Retina (tissue), 1 donor: ENCODE measurements around the gene EMP2.
"Not testable (repeated sequence)": the region's sequence is repeated elsewhere in the genome, so short reads cannot be mapped to it uniquely, and the experiment has no call there.

Experiments used
- DNase-seq: peaks from one replicate; pipeline ENCODE4 v3.0.0-alpha.2; 2016

Gene EMP2

GRCh38 chr16:10519297-10519696 is 61.1 kb downstream of the EMP2 start:
- no peak for DNase-seq

DNA sequence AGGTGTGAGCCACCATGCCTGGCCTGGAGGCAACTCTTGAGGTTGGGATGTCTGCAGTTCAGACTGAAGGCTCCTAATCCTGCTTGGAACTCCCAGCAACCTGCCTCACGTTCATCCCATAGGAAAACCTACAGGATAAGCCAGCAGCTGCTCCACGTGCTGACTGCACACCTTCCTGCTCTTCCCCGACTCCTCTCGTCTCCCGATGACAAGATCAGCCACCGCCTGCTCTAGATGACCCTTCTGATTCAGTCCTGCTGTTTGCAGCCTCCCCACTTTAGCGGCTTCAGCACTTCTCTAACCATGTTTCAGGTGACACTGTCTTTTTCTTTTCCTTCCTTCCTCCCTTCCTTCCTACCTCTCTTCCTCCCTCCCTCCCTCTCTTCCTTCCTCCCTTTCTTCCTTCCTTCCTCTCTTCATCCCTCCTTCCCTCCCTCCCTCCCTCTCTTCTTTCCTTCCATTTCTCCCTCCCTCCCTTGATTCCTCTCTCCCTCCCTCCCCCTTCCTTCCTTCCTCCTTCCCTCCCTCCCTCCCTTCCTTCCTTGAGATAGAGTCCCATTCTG is 61.8 kb downstream of the EMP2 start:
- no peak for DNase-seq

DNA sequence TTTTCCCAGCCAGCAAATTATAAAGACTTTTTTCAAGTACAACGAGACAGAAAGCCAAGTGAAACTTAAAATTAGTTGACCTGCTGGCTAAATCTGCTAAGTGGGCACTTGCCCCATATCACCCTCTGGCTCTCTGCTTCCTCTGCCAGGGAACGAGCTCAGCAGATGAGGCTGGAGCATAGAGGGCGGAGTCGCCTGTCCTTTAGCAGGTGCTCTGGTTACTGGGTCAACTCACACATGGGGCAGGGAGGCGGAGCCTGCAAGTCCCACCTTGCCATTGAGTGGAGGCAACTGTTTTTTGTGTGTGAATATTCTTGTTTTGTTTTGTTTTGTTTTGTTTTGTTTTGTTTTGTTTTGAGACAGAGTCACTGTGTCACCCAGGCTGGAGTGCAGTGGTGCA is 62.5 kb downstream of the EMP2 start:
- DNase-seq: no peak

- DNase-seq: peak; percentile 55
Observed at GRCh38 chr16:10514369-10515055, 65.9 kb downstream of the EMP2 start.

DNA sequence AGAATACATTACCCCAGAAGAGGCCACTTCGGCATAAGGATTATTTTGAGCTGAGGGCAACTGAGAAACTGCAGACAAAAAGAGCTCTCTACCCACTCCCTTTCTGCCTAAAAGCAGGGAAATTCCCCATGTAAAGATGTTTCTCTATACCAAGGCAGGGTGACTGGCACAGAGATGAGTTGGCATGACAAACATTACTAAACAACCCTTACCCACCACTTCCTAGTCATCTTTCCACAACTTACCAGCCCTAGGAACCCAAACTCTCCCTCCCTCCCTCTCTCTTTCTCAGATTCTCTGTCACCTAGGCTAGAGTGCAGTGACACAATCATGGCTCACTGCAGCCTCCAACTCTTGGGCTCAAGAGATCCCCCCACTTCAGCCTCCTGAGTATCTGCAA is 68.6 kb downstream of the EMP2 start:
- DNase-seq: no peak

DNA sequence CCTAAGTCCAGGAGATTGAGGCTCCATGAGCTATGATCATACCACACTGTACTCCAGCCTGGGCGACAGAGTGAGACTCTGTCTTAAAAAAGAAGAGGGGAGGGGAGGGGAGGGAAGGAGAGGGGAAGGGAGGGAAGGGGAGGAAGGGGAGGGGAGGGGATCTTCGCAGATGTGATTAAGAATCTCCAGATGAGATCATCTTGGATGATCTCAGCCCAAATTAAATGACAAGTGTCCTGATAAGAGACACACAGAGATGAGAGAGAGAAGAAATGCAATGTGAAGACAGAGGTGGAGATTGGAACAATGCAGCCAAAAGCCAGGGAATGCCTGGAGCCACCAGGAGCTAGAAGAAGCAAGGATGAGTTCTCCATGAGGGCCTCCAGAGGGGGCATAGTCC is 70.1 kb downstream of the EMP2 start:
- DNase-seq: no peak

DNA sequence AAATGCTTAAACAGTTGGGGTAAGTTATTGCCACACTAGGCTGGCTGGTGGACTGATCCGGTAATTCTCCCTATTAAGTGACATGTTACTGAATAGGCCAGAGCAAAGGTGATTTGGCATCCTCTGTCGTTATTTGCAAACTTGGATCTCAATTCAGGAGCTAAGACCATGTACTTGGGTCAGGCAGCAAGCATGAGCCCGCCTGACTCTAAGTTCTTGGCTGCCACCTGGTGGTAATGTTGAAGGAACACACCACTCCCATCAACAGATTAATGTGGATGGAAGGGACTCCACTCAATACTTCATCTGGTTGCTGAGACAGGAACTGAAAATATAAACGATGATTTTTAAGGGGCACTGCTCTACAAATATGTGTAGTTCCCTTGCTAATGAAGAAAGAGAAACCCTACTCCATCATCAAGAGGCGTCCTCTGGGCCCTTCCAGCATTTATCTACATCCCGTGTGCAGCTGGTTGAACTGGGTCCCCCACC is 70.8 kb downstream of the EMP2 start:
- DNase-seq: peak; percentile 69

- not testable (repeated sequence) for DNase-seq
Observed at GRCh38 chr16:10505286-10505685, 75.1 kb downstream of the EMP2 start.

GRCh38 chr16:10504404-10504885 is 76.0 kb downstream of the EMP2 start:
- DNase-seq: no peak

DNA sequence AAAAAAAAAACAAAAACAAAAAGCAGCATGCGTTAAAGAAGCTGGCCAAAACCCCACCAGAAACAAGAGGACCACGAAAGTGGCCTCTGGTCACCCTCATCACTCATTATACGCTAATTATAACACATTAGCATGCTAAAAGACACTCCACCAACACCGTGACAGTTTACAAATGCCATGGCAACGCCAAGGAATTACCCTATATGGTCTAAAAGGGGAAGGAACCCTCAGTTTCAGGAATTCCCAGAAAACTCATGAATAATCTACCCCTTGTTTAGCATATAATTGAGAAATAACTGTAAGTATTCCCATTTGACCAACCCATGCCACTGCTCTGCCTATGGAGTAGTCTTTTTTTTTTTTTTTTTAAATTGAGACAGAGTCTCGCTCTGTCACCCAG is 77.6 kb downstream of the EMP2 start:
- no peak for DNase-seq

DNA sequence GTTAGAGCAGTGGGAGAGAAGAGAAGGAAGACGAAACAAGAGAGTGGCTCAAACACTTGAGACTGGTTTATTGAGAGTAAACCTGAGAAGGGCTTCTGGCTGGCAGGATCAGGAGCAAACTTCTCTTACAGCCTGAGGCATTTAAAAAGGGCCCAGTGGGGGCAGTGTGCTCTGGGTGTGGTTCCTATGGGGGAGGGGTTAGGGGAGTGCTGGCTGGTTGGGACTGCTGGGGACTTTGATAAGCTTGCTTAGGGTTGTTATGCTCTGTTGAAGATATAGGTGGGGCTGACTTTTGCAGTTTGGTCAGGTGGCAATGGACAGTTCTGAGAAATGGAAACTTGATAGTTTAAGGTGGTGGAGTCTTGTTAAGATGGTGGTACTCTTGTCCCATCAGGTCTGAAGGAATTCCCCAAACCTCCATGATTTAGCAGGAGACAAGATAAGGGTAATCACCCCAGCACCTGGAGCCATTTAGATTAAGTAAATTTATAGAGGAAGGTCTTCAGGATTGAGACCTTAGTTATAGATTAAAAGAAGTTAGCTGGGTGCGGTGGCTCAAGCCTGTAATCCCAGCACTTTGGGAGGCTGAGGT is 79.3 kb downstream of the EMP2 start:
- DNase-seq: no peak

DNA sequence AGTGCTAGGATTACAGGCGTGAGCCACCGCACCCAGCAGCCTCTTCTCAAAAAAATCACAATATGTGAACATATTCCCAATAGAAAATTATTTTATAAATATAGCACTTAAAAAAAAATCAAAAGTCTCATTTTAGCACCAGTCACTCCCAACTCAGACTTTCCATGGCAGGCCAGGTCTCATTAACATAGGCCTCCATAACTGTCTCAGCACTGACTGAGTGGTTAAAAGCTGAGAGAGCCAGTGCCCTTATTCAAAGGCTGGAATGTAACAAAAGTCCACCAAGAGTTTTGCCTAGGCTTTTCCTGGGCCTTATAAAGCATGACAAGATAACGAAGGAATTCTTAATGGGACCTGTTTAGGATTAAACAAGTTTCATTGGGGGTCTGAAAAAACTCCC is 79.8 kb downstream of the EMP2 start:
- DNase-seq: no peak

GRCh38 chr16:10497132-10498101 is 83.0 kb downstream of the EMP2 start:
- DNase-seq: peak; percentile 38

DNA sequence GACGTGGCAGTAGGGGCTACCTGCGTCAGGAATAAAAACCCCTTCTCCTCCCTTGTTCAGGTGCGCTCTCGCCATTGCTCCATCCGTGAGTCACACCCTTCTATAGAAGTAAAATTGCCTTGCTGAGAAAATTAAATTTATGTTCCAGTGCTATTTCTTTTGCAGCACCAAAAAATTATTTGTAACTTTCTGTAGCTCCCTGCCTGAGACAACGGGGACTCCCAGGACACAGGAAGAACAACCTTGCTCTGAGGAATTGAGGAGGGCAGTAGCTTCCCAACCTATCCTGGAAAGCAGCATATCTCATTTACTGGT is 85.4 kb downstream of the EMP2 start:
- DNase-seq: no peak

DNA sequence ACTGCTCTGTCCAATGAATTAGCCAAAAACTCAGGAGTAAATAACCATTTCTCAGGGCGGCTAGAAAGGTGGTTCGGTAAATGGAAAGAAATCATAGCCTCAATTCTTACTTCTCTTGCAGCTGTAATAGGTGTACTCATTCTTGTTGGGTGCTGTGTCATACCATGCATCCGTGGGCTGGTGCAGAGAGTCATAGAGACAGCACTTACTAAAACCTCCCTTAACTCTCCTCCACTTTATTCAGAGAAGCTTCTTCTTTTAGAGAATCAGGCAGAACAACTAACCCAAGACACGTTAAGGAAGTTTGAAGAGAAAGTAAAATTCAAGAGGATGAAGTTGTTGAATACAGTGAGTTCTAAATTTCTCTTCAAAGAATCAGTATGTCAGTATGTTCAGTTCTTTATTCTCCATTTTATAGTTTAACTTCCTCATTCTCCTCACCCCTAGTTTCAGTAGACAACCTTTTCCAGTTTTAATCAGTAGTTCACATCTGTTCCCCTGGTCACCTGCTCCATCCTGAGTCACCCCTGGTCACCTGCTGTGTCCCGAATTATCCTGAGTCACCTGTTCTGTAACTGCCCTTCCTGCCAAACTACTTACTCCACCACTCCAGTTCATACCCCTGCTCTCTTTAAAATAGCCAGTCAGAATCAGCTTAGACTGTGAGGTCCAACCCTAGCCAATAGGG is 85.9 kb downstream of the EMP2 start:
- no peak for DNase-seq

DNA sequence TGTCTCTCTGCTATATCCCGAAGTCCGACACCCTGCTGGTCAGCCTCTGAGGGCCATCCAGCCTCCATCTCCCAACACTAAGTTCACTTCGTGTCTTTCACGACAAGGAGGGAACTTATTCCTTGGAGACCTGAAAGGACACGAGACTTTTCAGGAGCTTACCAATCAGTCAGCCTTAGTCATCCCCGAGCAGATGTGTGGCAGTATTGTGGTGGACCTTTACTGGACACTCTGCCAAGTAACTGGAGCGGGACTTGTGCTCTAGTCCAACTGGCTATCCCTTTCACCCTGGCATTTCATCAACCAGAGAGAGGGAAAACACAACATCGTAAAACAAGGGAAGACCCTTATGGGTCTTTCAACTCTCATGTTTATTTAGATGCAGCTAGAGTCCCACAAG is 87.1 kb downstream of the EMP2 start:
- no peak for DNase-seq

- DNase-seq: no peak
Observed at GRCh38 chr16:10490141-10490540, 90.3 kb downstream of the EMP2 start.

DNA sequence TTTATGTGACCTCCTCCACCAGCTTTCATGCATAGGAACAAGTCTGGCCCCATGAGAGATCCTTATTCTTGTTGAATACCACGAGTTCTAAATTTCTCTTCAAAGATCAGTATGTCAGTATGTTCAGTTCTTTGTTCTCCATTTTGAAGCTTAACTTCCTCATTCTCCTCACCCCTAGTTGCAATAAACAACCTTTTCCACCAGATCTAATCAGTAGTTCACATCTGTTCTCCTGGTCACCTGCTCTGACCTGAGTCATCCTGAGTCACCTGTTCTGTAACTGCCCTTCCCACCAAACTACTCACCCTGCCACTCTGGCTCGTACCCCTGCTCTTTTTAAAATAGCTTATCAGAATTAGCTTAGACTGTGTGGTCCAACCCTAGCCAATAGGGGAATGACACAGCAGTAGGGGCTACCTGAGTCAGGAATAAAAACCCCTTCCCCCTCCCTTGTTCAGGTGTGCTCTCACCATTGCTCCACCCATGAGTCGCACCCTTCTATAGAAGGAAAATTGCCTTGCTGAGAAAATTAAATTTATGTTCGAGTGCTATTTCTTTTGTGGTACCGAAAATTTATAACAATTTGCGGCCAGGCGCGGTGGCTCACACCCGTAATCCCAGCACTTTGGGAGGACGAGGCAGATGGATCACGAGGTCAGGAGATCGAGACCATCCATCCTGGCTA is 94.6 kb downstream of the EMP2 start:
- no peak for DNase-seq

- DNase-seq: no peak
Observed at GRCh38 chr16:10485159-10485558, 95.2 kb downstream of the EMP2 start.

GRCh38 chr16:10480151-10480550 is 100.2 kb downstream of the EMP2 start:
- no peak for DNase-seq
